GM18858 (cell line): ENCODE results near the gene MAP3K14.
A peak's percentile ranks its signal among the peaks of the same experiment; 100 is the strongest.
"Not testable (repeated sequence)": the region's sequence is repeated elsewhere in the genome, so short reads cannot be mapped to it uniquely, and the experiment has no call there.

Experiments
- ATAC-seq: cut with Tn5 transposase; IDR thresholded peaks from one replicate; pipeline ENCODE4 v1.9.1; 2021; ENCODE audit not compliant: unreplicated experiment

The MAP3K14 gene

GRCh38 chr17:45261577-45262515 is 55.0 kb downstream of the MAP3K14 start, which contains the start of gene SPATA32:
SPATA32 (minus strand) TSS chr17:45262094; CDS start chr17:45262016, 78 bp downstream.
- ATAC-seq = no peak

- no peak for ATAC-seq
Measured at GRCh38 chr17:45260204-45260783, 56.5 kb downstream of the MAP3K14 start.

GRCh38 chr17:45258981-45259380 is 57.8 kb downstream of the MAP3K14 start:
- ATAC-seq = no peak

- ATAC-seq = no peak
Measured at GRCh38 chr17:45257115-45257514, 59.7 kb downstream of the MAP3K14 start.

GRCh38 chr17:45256114-45256966 is 60.5 kb downstream of the MAP3K14 start:
- no peak for ATAC-seq

GRCh38 chr17:45255358-45255757 is 61.5 kb downstream of the MAP3K14 start:
- no peak for ATAC-seq

GRCh38 chr17:45253879-45254278 is 62.9 kb downstream of the MAP3K14 start:
- no peak for ATAC-seq

GRCh38 chr17:45253237-45253636 is 63.6 kb downstream of the MAP3K14 start:
- not testable (repeated sequence) for ATAC-seq

- ATAC-seq = no peak
Measured at GRCh38 chr17:45251931-45252330, 64.9 kb downstream of the MAP3K14 start.

GRCh38 chr17:45248132-45248957 is 68.5 kb downstream of the MAP3K14 start:
- ATAC-seq = peak; percentile 33

- peak; percentile 42 for ATAC-seq
Measured at GRCh38 chr17:45247429-45248131, 69.2 kb downstream of the MAP3K14 start.

GRCh38 chr17:45246861-45247428 is 69.9 kb downstream of the MAP3K14 start:
- ATAC-seq = no peak

- ATAC-seq = no peak
Measured at GRCh38 chr17:45246338-45246737, 70.5 kb downstream of the MAP3K14 start.

GRCh38 chr17:45244725-45245656 is 71.8 kb downstream of the MAP3K14 start:
- no peak for ATAC-seq

- no peak for ATAC-seq
Measured at GRCh38 chr17:45243750-45244149, 73.1 kb downstream of the MAP3K14 start.

GRCh38 chr17:45242029-45242414 is 74.8 kb downstream of the MAP3K14 start:
- ATAC-seq = no peak

GRCh38 chr17:45241328-45242028 is 75.3 kb downstream of the MAP3K14 start:
- ATAC-seq = no peak

- no peak for ATAC-seq
Measured at GRCh38 chr17:45240905-45241327, 75.9 kb downstream of the MAP3K14 start.
